Right renal pelvis (tissue), 4 donors: ENCODE results near the gene GRB7. TPM values are rescaled to one million over a fixed set of nuclear protein-coding genes. Genes with fewer than 3 reads are reported as not detected.
"Not testable (repeated sequence)": the region's sequence is repeated elsewhere in the genome, so short reads cannot be mapped to it uniquely, and the experiment has no call there.

ENCODE experiments used
- DNase-seq, 4 donors: peaks; one replicate each; pipeline ENCODE4 v3.0.0-alpha.2; 2013; ENCODE audit warnings: low read depth in 4 of 4, low spot score in 3 of 4, missing footprints in 1 of 4
- polyA plus RNA-seq, 4 donors: library from polyadenylated mRNA; unstranded; fragments of 120-200 nt; gene quantifications; one replicate each; pipeline ENCODE4 v1.2.1, GENCODE V29; 2013; ENCODE audit not compliant: insufficient read length in 4 of 4

GRB7 gene
- polyA plus RNA-seq = 10 to 100 TPM; 33.5 to 40.5 (median 39.2) TPM

DNA sequence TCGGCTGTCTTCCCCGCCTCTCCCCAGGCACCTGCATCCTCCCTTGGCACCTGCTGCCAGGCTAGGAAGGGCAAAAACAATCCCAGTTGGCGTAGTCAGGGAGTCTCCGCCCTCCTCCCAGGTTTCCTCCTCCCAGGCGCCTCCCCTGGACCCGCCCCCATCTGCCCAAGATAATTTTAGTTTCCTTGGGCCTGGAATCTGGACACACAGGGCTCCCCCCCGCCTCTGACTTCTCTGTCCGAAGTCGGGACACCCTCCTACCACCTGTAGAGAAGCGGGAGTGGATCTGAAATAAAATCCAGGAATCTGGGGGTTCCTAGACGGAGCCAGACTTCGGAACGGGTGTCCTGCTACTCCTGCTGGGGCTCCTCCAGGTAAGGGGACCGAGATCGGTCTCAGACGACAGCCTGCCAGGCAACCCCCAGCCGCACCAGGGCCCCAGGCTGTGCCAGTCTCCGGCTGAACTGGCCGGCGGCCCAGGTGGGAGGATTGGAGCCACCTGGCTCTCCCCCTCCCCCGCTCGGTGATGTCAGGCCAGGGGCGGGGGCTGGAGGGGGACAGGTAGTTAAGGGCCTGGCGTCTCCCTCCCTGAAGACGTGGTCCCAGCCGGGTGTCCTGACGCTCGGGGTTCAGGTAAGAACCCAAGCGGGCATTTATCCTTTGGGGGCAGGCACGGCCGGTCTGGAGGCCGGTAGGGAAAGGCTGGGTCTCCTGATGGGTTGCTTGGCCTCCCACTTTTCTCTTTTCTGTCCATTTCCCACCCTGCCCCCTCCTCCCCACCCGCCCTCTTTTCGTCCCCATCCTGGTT, at the start of gene GRB7:
TSS of gene GRB7 (plus strand) at position 179 of the 808 bp plus-strand sequence. CDS start 4,364 bp downstream, outside the sequence.
- peak in 1 of 4 donors; percentile 52 for DNase-seq

DNA sequence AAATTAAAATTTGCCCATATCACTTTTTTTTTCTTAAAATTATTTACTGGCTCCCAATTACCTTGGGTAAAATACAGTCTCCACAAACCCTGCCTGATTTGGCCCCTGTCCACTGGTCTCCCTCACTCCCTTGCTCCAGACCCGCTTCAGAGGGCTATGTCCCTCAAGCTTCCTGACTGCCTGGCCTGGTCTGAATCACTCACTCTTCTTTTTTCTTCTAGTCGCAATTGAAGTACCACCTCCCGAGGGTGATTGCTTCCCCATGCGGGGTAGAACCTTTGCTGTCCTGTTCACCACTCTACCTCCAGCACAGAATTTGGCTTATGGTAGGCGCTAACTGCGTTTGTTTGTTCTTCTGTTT, 49.3 kb upstream of the GRB7 start:
- no peak for DNase-seq

DNA sequence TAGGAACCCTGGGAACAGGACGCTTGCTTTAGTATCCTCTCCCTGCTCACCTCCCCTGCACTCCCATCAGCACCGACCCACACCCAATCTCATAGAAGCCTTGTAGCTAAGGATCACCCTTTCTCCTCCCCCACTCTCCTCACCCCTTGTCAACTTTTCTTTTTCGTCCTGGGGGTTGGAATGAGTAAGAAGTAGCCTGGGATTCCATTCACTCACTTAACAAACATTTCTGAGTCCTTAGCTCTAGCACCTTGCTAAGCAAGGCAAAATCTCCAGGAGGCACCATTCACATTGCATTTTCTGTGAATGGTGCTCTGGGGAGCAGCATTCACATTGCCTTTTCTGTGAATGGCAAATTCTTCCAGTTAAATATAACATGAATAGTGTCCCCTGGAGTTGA, 48.8 kb upstream of the GRB7 start:
- no peak for DNase-seq

DNA sequence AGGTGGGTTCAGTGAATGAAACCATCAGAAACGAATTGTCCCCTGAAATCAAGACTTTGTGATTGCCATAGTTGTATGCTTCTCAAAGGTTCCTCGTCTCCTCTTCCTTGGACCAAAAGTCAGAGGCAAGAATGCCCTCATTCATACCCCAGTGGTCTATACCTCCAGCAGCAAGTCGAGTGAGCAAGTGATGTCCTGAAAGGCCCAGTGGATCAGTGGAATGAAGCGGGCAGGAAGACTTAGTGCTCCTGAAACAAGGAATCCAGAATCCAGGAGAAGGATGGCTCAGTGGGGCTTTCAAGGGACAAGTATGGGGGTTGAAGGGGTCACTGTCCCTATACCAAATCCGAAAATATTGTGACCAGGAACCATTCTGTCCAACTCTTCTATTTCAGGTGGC, 43.1 kb upstream of the GRB7 start:
- no peak for DNase-seq

DNA sequence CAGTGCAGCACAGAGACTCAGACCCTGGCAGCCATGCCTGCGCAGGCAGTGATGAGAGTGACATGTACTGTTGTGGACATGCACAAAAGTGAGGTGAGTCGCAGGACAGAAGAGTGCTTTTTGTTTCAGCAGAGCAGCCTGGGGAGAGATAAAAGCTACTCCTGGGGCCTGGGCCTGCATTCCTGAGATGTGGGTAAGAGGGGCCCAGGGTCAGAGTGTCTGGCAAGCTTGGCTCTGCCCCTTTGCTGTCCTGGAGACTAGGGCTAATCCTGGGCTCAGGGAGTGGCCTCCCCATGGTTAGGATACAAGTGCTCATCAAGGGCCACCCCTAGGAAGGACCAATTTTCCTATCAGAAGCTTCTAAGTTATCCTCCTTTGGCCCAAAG, 42.7 kb upstream of the GRB7 start:
- no peak for DNase-seq

DNA sequence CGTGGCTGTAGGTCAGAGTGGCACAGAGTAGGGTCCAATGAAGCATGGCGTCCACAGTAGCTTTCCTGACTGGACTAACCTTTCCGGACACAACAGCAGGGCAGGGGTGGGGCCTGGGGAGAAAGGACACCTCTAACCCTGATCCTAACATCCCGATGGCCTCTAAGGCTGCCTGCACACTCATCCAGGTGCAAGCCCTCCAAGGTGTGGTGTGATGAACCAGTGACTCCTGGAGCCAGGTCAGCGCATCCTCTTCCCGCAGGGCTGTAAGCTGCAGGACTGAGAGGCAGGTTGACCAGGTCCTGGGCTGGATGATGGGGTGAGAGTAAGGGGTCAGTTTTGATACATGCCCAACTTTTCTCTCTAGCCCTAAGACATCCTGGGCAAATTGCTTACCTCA, 41.0 kb upstream of the GRB7 start:
- no peak for DNase-seq

DNA sequence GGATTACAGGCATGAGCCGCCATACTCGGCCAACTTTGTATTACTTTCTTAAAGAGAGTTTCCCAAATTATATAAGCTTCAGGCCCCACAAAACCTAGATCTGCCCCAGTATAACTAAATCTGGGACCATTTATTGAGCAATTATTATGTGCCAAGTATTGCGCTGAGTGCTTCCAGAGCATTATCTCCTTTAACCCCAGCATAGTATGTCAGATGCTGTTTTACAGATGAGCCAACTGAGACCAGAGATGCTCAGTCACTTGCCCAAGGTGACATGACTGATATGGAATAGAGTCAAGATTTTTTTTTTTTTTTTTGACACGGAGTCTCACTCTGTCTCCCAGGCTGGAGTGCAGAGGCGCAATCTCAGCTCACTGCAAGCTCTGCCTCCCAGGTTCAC, 39.8 kb upstream of the GRB7 start:
- no peak for DNase-seq

DNA sequence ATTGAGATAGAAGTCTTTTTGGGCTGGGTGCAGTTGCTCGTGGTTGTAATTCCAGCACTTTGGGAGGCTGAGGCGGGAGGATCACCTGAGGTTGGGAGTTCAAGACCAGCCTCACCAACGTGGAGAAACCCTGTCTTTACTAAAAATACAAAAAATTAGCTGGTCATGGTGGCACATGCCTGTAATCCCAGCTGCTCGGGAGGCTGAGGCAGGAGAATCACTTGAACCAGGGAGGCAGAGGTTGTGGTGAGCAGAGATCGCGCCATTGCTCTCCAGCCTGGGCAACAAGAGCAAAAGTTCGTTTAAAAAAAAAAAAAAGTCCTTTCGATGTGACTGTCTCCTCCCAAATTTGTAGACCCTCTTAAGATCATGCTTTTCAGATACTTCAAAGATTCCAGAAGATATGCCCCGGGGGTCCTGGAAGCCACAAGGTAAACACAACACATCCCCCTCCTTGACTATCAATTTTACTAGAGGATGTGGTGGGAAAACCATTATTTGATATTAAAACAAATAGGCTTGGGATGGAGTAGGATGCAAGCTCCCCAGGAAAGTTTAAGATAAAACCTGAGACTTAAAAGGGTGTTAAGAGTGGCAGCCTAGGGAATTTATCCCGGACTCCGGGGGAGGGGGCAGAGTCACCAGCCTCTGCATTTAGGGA, 38.5 kb upstream of the GRB7 start:
- DNase-seq = not testable (repeated sequence)

DNA sequence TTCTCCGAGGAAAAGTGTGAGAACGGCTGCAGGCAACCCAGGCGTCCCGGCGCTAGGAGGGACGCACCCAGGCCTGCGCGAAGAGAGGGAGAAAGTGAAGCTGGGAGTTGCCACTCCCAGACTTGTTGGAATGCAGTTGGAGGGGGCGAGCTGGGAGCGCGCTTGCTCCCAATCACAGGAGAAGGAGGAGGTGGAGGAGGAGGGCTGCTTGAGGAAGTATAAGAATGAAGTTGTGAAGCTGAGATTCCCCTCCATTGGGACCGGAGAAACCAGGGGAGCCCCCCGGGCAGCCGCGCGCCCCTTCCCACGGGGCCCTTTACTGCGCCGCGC, 38.0 kb upstream of the GRB7 start, which contains the start of gene ERBB2:
TSS of gene ERBB2 (plus strand) at position 247 of the 330 bp plus-strand sequence. CDS start 175 bp downstream, outside the sequence.
- DNase-seq = peak in 2 of 4 donors; percentile 79 to 81

DNA sequence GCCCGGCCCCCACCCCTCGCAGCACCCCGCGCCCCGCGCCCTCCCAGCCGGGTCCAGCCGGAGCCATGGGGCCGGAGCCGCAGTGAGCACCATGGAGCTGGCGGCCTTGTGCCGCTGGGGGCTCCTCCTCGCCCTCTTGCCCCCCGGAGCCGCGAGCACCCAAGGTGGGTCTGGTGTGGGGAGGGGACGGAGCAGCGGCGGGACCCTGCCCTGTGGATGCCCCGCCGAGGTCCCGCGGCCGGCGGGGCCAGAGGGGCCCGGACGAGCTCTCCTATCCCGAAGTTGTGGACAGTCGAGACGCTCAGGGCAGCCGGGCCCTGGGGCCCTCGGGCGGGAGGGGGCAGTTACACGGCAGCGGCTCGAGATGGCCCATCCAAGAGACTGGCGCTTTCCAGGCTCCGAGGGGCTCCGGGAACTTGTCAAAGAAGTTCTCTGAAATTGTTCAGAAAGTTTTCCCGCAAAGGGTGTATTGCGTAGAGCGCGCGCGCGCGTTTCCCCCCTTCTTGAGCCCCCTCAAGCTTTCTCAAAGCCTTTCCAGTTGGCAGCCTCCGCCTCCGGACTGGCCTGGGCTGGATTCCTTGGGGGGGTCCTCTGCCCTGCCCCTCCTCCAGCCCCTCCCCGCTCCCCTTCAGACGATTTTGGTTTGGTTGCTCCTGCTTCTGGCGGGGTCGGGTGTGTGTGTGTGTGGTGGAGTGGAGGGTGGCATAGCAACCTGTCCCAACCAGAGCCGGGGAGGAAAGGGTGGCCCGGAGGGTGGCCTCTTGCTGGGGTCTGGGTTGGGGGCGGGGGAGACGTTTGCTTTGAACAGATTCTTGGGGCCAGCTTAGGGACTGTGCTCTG, 37.4 kb upstream of the GRB7 start:
- DNase-seq = no peak

DNA sequence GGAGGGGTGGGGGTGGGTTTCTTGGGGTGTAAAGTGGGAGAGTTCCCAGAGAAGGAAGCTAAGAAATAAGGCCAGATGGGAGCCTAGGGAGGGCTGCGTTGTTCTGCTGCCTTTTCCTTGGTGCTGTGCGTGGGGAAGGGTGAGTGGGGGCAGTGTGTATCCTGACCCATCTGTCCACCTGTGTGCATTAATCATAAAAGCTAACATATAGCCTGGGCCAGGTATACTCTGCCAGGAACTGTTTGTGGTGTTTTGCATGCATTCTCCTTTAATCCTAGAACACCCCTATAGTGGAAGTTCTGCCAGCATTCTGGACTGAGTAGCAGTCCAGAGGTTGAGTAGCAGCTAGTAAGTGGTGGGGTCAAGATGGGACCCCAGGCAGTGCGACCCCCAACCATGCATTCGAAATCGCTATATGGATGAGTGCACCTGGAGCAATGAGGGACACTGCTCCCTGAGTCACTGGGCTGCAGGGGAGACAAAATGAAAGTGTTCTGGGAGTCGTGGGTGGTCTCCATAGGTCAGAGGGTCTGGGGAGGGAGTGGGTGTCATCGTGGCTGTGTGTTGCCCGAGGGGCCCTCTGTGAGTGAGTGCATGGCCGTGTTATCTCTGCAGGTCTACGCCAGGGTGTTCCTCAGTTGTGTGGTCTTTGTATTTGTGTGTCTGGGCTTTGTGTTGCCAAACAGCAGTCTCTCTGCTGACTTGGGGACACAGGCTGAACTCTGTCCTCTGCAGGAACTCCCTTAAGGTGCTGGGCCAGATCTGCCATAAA, 36.5 kb upstream of the GRB7 start:
- no peak for DNase-seq

DNA sequence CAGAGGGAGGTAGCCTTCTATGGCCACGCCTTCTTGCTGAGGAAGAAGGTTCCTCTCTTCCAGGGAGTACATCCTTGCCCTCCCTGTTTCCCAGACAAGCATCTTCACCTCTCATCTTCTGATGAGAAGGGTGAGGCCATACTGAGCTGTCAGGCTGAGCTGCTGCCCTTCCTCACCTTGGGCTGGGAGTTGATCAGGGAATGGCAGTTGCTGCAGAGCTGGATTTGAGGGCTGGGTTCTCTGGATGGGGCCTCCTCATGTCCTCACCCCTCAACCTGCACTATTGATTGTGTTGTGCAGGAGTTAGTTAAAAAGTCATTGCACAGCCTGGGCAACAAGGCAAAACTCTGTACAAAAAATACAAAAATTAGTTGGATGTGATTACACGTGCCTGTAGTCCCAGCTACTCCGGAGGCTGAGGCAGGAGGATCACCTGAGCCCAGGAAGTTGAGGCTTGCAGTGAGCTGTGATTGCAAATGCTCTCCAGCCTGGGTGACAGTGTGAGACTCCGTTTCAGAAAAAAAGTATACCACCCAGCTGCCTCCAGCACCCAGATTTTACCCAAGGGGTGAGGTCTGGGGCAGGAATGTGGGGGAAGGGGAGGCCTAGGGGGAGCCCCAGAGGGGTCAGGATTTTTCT, 35.8 kb upstream of the GRB7 start:
- no peak for DNase-seq

DNA sequence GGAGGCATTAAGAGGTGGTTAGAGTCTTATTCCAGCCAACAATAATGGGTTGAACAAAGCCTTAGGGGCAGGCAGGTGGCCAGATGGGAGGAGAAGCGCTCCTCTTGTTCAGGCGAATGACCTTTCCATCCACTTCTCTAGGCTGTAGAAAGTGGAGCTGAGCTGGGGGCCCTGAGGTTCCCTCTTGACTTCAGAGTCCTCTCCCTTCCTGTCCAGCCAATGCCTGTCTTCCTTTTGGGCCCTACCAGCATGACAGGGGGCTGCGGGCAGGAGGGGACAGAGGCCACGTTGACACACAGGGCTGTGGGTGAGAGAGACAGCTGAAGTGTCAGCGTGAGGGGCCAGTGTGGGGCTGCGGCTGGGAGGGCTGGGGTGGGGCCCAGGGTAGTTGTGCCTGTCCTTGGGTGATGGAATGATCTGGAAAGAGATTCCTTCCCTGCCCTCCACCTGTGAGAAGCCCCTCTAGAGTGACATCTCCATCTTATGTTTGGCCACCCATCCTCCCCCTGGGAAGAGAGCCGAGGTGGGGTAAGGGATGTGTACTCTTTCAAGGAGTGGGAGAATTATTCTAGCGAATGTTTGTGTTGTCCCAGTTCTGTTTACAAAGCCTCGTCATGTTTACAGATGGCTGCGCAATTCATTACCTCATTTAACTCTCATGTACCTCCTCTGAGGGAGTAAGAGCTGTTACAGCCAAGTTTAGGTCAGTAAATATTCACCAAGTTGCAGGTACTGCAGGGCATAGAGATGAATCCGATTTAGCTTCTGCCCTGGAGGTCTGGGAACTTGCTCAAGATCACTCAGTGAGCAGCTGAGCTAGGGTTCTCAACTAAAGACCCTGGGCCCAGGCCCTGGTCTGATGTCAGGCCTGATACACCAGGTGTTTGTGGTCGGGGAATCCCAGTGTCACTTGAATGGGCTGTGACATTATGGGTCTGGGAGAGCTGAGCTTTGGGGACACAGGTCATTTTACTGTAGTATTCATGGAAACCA, 34.5 kb upstream of the GRB7 start:
- no peak for DNase-seq

DNA sequence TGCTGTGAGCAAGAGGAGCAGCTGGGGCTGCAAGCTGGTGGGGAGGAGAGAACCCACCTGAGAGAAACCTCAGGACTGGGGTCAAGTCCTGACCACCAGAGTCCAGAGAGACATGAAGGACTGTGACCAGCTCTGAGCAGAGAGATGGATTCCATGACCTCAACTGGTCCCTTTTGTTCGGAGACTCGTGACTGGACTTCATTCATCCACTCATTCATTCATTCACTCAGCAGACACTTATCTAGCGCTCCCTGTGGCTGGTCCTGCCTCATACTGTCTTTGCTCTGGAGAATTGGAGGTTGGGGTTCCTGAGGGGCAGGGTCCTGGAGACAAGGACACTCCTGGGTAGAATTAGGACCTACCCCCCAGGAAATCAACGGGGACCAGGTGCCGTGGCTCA, 33.8 kb upstream of the GRB7 start:
- no peak for DNase-seq

DNA sequence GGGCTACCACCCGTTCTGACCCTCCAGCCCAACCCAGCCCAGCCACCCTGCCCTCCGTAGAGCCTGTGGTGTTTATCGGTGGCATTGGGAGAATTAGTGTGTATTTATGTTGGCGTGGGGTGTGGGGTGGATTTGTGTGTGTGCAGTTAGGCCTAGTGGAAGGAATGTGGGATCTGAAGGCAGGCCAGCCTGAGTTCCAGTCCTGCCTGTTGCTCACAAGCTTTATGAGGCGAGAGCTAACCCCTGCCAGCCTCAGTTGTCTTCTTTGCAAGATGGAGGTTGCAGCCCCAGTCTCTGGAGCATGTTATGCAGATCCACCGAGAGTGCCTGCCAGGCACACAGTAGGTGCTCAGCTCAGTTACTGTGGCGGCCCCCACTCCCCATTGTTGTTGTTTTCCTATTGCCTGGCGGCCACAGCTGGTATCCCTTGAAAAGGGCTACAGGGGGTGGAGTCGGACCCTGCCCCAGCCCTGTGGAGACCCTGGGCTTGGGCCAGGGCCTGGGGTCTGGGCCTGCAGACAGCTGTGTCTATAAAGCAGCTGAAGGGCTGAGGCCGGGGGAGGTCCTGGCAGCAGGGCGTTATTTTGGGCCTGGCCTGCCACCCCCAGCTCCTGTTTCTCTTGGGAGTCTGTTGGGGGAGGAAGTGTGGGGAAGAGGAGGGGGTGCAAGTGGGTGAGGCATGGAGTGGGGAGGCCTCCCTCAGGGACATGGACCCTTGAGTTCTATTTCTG, 32.8 kb upstream of the GRB7 start:
- DNase-seq = no peak

DNA sequence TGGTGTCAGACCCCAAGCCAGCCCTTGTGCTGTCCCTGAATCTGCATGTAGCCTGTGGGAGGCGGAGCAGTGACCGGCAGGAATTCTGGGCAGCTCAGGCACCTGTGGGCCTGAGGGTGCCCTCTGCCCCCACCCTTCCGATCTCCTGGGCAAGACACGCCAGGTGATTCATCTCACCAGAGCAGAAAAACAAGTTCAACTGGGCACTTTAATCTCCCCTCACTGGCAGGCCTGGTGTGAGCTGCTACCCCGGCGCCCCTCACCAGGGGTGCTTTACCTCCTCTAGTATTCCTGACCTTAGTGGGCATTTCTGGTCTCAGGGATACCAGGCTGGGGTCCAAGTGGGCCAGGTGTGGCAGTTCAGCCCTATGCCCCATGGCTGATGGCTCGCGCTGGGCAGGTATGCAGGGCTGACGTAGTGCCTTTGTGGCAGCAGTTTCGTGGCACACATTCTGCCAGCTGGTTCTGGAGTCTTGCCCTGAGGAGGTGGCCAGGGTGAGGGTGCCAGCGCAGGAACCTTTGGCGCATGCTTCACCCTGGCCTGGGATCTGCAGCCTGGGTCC, 31.9 kb upstream of the GRB7 start:
- DNase-seq = no peak

DNA sequence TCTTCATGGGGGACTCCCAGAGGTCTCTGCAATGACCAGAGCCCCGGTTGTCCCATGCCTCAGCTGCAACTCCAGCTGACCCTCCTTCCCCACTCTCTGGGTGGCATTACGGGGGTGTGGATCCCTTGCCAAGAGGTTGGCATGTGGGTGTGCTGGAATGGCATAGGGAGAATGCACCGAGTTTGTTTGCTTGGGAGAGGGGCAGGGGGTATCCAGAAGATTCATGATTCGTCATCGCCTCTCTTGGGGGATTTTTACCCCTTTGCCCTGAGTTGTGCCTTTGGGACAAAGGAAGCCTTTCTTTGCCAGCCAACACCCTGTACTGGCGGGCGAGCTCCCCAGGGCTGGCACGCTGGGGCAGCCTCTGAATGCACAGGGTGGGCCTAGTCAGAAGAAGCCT, 31.4 kb upstream of the GRB7 start:
- no peak for DNase-seq

DNA sequence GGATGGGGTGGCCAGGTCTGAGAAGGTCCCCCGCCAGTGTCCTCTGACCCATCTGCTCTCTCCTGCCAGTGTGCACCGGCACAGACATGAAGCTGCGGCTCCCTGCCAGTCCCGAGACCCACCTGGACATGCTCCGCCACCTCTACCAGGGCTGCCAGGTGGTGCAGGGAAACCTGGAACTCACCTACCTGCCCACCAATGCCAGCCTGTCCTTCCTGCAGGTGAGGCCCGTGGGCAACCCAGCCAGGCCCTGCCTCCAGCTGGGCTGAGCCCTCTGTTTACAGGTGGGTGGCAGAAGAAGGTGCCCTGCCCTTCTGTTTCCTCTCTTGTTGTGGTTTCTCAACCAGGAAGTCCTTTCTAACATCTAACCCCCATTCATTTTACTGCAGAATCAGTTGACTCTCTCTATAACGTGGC, 30.8 kb upstream of the GRB7 start:
- no peak for DNase-seq
